KMS-11 (cell line): ENCODE results near the gene GGT1.

Experiments
- H2AFZ ChIP-seq: fragments of 200-600 bp; sonication (generic); 2 replicates; pipeline ENCODE4 v1.6.1; 2016; ENCODE audit warnings: antibody characterized with exemption, mixed run types, low read depth
- H3K27ac ChIP-seq: fragments of 200-600 bp; sonication (generic); 2 replicates; pipeline ENCODE4 v1.6.1; 2016; ENCODE audit warnings: mild to moderate bottlenecking, mixed run types
- H3K27me3 ChIP-seq: fragments of 200-600 bp; sonication (generic); 2 replicates; pipeline ENCODE4 v1.6.1; 2017; ENCODE audit warnings: mild to moderate bottlenecking, low read depth, mixed run types, moderate library complexity; ENCODE audit not compliant: insufficient read depth
- H3K36me3 ChIP-seq: fragments of 200-600 bp; sonication (generic); 2 replicates; pipeline ENCODE4 v1.6.1; 2017; ENCODE audit warnings: mild to moderate bottlenecking, mixed run types; ENCODE audit not compliant: insufficient read depth
- H3K4me1 ChIP-seq: fragments of 200-600 bp; sonication (generic); 2 replicates; pipeline ENCODE4 v1.6.1; 2016; ENCODE audit warnings: mild to moderate bottlenecking, low read depth, mixed run types; ENCODE audit not compliant: poor library complexity, severe bottlenecking
- H3K4me2 ChIP-seq: fragments of 200-600 bp; sonication (generic); 2 replicates; pipeline ENCODE4 v1.7.0; 2016; ENCODE audit warnings: mild to moderate bottlenecking, mixed run types
- H3K4me3 ChIP-seq: fragments of 200-600 bp; sonication (generic); IDR thresholded peaks from 2 replicates; pipeline ENCODE4 v1.6.1; 2017; ENCODE audit warnings: low read depth, low read length, mixed read lengths; ENCODE audit not compliant: insufficient read depth
- H3K79me2 ChIP-seq: fragments of 200-600 bp; sonication (generic); 2 replicates; pipeline ENCODE4 v1.6.1; 2016; ENCODE audit warnings: low read depth, mixed run types; ENCODE audit not compliant: insufficient read depth
- H3K9ac ChIP-seq: fragments of 200-600 bp; sonication (generic); 2 replicates; pipeline ENCODE4 v1.6.1; 2016; ENCODE audit warnings: mild to moderate bottlenecking, mixed run types
- H4K20me1 ChIP-seq: fragments of 200-600 bp; sonication (generic); 2 replicates; pipeline ENCODE4 v1.6.1; 2016; ENCODE audit warnings: mild to moderate bottlenecking, mixed run types; ENCODE audit not compliant: insufficient read depth
- CTCF ChIP-seq: fragments of 200-600 bp; sonication (generic); conservative IDR thresholded peaks from 2 replicates; pipeline ENCODE4 v1.6.1; 2017; ENCODE audit warnings: low read depth, mild to moderate bottlenecking, antibody characterized with exemption, low read length, moderate library complexity, mixed read lengths

GGT1 gene

GRCh38 chr22:24559471-24559870, 43.5 kb upstream of the GGT1 start:
- TF ChIP-seq CTCF = no peak
- Histone ChIP-seq H2AFZ (no peak overlapping the region), H3K79me2 (peaks cover 84% of the 10 kb centered on the region), H3K4me2 (no peak overlapping the region), H3K36me3 (0 out of 2 replicates have a peak, but pooled peaks cover 8% of the 10 kb centered on the region), H4K20me1 (peaks cover 17% of the 10 kb centered on the region; the same call in 1 of the 2 replicates), H3K4me1 (peaks cover 54% of the 10 kb centered on the region), H3K9ac (no peak overlapping the region), H3K27me3 (no peaks in the 10 kb centered on the region), H3K4me3 (no peak overlapping the region), H3K27ac (no peak overlapping the region)

- H3K27ac ChIP-seq = no peak overlapping the region
- H4K20me1 ChIP-seq = peaks cover 25% of the 10 kb centered on the region
These were observed 39.7 kb upstream of the GGT1 start for GRCh38 chr22:24563246-24563645.

GRCh38 chr22:24564376-24565058, 38.5 kb upstream of the GGT1 start:
- Histone ChIP-seq H3K9ac (no peak overlapping the region), H2AFZ (no peak overlapping the region), H3K36me3 (no peaks in the 10 kb centered on the region), H3K4me2 (no peak overlapping the region), H3K27ac (no peak overlapping the region), H3K4me3 (no peak overlapping the region), H4K20me1 (peaks cover 25% of the 10 kb centered on the region), H3K27me3 (no peaks in the 10 kb centered on the region), H3K79me2 (peaks cover 81% of the 10 kb centered on the region), H3K4me1 (peaks cover 46% of the 10 kb centered on the region)
- no peak for TF ChIP-seq CTCF

More at GRCh38 chr22:24563246-24563645, 39.7 kb upstream of the GGT1 start:
- Histone ChIP-seq H3K4me1 (peaks cover 59% of the 10 kb centered on the region), H3K4me2 (no peak overlapping the region), H3K79me2 (peaks cover 94% of the 10 kb centered on the region), H3K4me3 (no peak overlapping the region), H3K36me3 (0 out of 2 replicates have a peak, but pooled peaks cover 7% of the 10 kb centered on the region), H3K27me3 (no peaks in the 10 kb centered on the region), H3K9ac (no peak overlapping the region), H2AFZ (no peak overlapping the region)
- no peak for TF ChIP-seq CTCF

- peaks cover 43% of the 10 kb centered on the region for H3K4me1 ChIP-seq
- H3K4me3 ChIP-seq = no peak overlapping the region
- H3K36me3 ChIP-seq = no peaks in the 10 kb centered on the region
- no peak overlapping the region for H3K27ac ChIP-seq
- no peak for TF ChIP-seq CTCF
- H2AFZ ChIP-seq = no peak overlapping the region
- peaks cover 78% of the 10 kb centered on the region for H3K79me2 ChIP-seq
- no peaks in the 10 kb centered on the region for H3K27me3 ChIP-seq
- no peak overlapping the region for H3K9ac ChIP-seq
- H4K20me1 ChIP-seq = peaks cover 25% of the 10 kb centered on the region
- no peak overlapping the region for H3K4me2 ChIP-seq
These were observed 37.9 kb upstream of the GGT1 start for GRCh38 chr22:24565077-24565476.
